Hindlimb muscle (tissue), 1 donor: ENCODE results near the gene IL17RA. TPM values are rescaled to one million over a fixed set of nuclear protein-coding genes. Genes with fewer than 3 reads are reported as not detected.
A peak's percentile ranks its signal among the peaks of the same experiment; 100 is the strongest.
"Not testable (repeated sequence)": the region's sequence is repeated elsewhere in the genome, so short reads cannot be mapped to it uniquely, and the experiment has no call there.

Experiments
- DNase-seq: peaks from one replicate; pipeline ENCODE4 v3.0.0-alpha.2; 2013
- polyA plus RNA-seq: library from polyadenylated mRNA; unstranded; fragments of 120-200 nt; gene quantifications from one replicate; pipeline ENCODE4 v1.2.1, GENCODE V29; 2013; ENCODE audit not compliant: insufficient read length

IL17RA gene
- polyA plus RNA-seq, 1 donor: 4.6 TPM

DNA sequence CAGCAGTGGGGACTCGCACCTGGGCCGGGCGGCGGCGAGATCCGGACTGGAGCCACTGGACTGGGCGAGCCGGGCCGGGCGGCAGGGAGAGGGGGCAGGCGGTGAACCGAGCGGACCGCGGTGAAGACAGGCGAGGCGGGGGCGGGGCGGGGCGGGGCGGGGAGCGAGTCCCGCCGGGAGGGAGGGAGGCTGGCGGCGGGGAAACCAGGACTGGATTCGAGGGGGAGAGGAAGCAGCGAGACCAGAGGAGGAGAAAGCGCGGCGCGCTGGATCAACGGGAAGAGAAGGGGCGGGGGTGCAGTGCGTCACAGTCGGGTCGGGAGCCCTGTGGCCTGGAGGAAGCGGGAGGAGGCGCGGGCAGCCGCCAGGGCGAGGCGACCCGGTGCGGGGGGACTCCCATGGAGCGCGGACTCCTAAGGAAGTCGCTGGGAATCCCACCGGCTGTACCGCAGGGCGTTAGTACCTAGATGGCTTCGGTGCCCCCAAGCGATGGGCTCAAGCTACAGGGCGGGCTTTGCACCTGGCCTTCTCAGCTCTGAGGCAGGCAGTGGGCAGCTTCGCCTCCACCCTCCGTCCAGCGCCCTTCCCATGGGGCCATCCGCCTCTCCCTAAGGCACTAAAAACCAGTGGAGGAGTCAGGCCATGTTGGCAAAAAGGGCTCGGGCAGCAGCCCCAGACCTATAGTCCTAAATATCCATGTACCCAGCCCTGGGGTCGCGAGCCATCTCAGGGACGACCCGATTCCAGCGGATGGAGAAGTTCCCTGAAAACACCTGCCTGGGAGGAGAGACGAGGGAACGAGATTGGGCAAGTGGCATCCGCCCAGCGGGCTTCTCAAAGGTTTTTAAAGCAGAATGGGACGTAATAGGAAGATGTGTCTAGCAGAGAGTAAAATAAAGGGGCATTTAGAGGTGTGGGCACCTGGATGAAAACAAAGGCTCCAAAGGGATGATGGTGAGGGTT lies 36.7 kb downstream of the IL17RA start, which contains the start of gene TMEM121B:
TMEM121B (minus strand) TSS at position 128 of the 963 bp plus-strand sequence. CDS start 233 bp downstream, outside the sequence.
- DNase-seq: peak; percentile 61

DNA sequence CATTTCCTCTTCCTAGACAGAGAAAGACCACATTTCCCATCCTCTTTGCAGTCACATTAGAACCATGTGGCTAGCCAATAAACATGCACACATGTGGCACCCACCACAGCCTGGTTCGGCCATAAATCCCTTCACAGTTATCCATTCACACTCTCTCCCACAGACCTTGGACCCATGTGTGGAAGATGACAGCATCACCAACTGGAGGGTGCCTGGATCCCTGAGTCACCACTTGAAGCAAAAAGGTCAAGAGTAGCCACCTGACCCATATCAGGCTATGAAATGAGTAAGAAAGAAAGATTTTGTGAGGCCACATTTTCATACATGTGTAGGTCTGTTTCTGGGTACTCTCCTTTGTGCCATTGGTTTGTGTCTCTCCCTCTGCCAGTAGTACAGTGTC lies 45.4 kb downstream of the IL17RA start:
- no peak for DNase-seq

DNA sequence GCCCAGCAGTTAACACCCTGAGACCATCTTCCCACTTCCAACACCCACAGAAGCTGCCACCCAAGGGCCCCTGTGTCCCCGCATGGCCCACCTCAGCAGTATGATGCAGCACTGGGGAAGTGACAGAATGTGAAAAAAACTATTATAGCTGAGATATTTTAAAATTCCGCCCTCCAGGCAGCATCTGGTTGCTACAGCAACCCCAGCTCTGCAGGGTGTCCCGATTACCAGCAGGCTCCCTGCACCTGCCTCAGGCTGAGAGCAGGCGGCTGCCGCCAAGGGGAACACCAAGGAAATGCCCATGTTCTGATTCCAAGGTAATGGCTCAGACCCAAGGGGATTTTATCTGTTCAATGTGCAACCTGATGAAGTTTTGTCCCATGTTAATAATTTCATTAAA lies 46.9 kb downstream of the IL17RA start:
- no peak for DNase-seq

DNA sequence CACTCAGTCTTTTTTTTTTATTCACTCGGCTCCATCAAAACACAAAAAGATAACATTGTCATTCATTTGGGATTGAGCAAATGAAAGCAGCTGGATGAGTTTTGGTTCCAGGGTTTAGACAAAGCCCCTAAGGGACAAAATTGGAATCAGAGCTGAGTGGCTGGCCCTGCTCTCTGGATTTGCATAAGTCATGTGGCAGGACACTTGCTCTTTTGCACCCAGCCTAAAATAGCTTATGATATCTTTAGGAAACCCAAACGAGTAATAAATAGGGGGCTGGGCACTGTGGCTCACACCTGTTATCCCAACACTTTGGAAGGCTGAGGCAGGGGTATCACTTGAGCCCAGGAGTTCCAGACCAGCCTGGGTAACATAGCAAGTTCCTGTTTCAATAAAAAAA lies 47.3 kb downstream of the IL17RA start:
- no peak for DNase-seq

DNA sequence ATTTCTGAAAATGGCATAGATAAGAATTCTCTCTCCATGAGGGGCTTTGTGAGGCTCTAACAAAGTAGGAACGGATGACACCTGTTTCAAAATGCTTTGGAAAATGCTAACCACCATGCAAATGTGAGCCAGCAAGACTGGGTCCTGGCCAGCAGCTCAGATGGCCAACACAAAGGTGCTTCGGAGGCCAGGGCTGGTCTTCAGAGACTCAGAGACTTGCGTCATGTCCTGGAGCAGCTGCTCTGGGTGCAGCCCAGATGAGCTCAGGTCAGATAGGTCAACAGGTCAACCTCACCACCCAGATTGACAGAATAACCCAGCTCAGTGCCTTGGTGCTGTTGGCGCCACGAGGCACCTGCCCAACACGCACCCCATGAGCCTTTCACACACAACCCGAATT lies 48.3 kb downstream of the IL17RA start:
- no peak for DNase-seq

DNA sequence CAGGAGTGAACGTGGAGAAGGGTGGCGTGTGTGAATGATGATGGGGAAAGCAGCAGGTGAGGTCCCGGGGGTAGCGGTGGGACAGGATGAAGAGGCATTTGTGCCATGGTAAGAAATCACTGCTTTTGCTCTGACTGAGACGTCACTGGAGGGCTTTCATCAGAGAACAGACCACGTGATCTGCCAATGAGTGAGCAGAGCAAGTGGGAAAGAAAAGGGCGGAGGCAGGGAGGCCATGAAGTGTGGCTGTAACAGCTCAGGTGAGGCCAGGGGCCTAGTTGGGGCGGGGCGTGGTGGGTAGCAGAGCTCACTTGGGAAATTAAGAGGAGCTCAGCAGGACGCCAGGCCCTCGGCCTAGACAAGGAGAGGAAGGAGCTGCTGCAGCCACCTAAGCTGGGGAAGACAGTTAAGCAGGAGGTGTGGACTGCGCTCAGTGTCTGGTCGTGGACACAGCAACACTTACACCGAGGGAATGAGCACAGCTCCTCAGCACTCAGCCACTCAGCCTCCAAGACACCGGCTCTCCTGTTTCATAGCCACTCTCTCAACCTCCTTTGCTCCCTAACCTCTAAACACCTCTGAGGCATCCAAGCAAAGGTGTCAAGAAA lies 50.5 kb downstream of the IL17RA start:
- no peak for DNase-seq

DNA sequence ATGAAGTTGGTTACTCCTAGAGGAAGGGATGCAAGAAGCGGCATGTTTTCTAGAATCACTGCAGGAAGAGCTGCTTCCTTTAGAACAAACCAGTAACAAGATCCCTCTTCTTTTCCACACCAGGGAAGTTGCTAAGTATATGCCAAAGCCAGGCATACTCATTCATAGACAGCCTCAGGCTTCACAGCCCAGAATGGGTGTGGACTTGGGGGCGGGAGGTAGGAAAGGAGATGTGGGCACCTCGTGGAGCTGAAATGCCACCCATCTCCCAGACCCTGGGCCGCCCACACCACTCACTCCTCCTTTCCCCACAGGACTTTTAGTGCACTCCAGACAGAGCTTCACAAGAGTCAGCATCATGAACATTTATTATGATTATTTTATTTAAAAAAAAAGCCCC lies 52.4 kb downstream of the IL17RA start:
- DNase-seq: no peak

DNA sequence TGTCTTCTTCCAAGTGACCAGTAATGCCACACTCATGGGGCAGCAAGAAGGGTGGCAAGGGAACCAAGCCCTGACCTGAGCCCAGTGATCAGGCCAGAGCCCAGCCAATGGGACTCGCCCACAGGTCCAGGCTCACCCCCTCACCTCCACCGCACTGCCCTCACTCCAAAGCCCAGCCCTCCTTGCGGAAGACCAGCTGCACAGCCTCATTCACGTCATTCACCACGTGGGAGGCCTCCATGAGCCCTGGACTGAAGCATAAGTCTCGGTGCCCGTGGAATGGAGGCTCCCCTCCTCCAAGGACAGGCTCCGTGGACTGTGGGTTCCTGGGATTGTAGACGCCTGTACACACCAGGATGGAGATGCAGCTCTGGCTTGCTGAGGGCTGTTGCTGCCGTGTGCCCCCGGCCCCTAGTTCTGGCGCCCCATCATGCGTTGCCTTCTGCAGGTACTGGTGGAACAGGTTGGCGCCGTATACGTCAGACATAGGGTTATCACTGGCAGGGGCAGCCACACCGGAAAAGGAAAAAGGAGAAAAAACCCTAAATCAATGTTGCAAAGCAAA lies 53.1 kb downstream of the IL17RA start:
- no peak for DNase-seq

DNA sequence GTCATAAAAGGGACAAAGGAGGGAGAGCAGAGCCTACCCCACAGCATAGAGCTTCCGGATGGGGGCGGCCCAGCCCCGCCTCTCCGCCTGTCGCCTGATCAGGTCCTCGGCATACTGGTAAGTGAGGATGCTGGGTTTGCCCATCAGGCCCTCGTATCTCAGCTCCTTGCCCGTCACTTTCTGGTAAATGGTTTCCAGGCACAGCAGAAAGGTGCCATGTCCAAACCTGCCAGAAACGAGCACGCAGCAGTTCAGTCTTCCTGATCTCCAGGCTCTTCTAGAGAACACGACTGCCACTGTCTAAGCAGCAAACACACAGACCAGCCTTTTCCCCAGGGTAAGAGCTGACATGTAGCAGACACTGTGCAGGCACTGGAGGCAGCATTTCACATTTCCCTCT lies 53.7 kb downstream of the IL17RA start:
- DNase-seq: no peak

DNA sequence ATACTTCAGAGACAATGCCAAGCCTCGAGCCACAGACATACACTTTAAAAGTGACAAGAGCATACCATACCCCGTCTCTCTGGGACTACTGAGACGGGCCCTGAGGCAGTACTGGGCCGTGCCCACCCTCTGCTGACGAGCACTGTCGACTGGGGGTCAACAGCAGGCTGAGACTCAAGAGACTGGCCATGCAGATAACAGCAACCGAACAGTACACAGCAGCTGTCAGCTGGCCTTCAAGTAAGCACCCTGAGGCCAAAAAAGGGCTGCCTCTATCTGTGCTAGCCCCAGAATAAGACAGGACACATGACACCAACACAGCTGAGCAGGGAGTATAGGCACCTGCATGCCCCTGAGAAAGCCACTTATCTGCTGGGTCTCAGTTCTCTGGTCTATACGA lies 55.2 kb downstream of the IL17RA start:
- DNase-seq: no peak

DNA sequence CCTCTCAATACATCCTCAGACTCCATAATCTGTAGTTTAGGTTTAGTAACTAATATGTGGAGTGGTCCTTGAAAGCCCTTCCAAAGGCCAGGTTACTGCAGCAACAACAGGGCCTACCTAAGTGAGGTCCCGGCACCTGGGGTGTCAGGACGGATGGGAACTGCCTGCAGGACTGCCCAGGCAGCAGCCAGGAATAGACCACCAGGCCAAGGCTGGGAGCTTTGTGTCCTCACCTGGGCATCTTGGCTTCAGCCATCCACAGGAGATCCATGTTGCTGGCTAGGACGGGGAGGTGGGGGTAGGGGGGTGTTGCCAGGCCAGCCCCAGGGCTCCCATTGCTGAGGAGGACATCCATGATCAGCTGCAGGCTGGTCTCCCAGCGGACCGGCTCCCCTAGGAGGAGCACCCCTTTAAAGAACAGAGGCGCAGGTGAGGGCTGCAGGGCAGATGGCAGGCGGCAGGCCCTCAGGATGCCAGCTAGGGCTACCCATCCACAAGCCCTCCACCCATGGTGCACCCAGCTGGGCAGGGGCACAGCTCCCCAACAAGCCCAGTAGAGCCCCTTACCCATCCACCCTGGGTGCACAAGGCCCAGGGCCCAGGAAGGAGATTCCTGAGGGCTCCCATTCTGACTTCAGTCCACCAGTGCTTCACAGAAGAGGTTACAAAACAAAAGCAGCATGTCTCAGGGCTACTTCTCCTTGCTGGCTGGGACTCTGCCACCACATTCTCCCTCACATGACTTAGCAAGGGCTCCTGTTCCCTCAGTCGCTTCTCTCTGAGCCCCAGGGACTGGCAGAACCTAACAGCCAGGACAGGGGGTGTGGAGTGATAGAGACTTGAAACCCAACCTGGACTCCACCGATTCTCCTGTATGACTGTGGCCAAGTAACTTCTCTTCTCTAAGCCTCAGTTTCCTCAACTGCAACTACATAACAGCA lies 56.3 kb downstream of the IL17RA start:
- DNase-seq: no peak

DNA sequence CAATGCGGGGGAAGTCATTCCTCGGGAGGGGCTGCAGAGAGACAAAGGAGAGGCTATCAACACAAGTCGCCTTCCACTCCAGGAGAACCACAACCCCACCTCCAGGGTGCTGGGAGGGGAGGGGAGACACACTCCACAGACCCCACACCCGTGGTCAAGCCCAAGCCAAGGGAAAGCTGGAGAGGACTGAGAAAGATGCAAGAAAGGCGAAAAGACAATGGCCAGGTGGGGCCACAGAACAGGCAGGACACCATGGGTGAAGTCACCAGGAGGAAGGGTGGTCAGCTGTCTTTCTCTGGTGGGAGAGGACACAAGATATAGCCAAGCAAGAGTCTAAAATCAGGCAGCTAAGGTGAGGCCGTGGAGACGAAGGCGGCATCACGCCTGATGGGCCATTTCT lies 58.3 kb downstream of the IL17RA start:
- no peak for DNase-seq

DNA sequence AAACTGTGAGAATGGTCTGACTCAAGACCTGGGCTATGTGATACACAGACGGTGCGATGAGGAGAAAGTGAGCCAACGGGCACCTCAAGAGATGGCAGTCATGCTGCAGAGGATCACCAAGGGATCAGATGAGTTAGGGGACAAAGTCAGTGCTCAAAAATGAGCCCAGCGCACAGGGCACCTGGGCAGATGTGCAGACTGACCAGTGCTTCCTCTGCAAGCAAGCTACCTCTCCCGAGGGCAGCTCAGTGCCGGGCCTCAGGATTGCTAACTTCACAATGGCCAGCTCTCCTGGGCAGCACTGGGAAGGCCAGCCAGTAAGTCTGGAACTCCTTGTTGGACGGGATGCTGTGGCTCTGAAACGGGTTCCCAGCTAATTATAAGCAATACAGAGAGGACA lies 59.0 kb downstream of the IL17RA start:
- DNase-seq: no peak

DNA sequence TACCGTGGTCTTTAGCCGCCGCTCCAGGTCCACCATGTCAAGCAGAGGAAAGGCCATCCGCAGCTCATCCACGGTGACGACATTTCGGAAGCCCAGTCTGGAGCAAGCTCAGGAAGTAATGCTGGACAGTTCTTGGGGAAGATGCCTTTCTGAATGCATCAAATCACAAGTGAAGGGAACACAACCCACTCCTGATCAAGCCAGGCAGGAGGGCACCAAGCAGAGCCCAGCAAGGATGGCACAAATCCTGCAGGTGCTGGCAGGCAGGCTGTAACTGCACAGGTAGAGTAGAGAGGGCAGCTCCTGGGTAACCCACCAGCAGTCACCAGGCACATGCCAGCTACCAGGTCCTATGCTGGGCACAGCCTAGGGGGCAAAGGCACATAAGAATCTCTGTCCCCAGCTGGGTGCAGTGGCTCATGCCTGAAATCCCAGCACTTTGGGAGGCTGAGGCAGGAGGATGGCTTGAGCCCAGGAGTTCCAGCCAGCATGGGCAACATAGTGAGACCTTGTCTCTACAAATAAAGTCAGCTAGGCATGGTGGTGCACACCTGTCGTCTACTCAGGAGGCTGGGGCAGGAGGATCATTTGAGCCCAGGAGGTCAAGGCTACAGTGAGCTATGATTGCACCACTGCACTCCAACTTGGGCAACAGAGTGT lies 60.4 kb downstream of the IL17RA start:
- DNase-seq: no peak

DNA sequence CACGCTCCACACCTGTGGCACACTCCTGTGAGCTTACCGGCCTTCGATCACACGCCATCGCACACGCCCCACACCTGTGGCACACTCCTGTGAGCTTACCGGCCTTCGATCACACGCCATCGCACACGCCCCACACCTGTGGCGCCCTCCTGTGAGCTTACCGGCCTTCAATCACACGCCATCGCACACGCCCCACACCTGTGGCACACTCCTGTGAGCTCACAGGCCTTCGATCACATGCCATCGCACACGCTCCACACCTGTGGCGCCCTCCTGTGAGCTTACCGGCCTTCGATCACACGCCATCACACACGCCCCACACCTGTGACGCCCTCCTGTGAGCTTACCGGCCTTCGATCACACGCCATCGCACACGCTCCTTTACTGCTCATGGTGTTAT lies 62.7 kb downstream of the IL17RA start:
- DNase-seq: not testable (repeated sequence)

DNA sequence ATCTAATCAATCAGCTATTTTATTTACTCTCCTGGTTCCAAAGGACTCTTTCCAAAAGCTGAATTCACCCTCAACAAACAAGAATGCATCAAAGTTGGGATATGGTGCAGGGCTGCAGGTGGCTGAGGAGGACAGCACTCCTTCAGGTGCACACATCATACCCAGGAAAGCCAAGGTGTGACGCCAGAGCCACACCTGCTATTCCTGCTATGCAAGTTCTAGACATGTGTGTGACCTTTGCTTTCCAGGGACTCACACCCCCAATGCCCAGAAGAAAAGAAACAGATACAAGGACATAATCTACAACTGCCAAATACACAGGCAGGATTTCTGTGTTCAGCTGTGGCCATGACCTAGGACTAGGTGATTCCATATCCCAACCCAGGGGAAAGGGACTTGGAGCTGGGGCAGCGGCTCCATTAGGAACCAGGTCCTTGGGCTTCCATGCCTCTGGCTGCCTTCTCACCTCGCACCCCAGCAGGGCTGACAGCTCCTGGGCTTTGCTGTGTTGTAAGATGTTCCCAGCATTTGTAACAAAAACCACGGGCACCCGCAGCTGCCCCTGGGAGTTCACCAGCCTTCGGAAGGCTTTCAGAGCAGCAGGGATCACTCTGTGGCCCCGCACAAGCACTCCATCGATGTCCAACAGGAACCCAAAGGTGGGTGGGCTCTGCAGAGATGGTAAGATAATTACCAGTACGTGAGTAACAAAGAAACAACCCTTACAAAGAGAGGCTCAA lies 64.4 kb downstream of the IL17RA start:
- DNase-seq: no peak

DNA sequence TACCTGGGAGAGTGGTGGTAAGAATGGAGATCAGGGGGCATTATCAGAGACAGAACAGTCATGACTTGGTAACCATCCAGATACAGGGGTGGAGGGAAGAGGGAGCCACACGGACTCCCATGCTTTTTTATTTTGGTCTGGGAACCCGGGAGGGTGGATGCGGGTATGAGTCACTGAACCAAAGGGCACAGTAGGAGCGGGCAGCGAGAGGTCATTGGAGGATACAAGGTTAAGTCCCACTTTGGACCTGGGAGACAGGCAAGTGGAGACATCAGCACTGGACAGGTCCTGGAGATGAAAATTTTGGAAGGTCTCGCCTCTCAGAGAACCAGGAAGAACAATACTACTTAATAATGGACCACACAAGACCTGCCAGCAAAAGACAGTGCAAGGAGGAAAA lies 67.5 kb downstream of the IL17RA start:
- DNase-seq: no peak

DNA sequence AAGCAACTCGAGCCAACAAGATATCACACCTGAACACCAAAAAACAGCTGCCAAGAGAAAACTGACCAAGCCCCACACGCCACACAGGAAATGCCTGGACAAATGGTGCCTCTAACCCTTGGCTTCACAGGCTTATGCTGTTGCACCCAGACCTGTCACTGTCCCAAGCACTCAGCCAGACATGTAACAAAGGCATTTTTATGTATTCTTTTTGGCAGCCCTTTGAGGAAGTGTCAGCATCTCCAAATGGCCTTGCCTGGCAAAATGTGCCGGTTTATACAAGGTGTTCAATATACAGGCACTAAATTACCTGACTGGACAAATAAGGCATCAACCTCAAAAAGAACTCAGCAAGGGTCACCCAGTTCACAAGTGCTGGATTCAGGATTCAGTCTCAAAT lies 68.2 kb downstream of the IL17RA start:
- DNase-seq: no peak

DNA sequence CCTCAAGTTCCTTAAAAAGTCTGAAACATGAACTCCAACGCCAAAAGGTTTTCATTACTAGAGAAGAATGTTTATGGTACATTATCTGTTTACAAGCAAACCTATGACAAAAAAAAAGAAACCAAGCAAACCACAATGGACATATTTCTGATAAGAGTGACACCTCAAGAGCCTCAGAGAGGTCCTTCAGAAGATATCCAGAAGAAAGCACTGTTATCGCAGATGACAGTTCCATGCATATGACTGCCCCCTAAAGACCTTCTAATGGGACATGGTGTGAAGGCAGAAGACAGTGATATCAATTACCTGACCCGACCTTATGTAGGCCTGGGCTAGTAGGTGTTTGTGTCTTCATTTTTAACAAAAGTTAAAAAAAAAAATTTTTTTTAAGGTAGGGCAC lies 71.1 kb downstream of the IL17RA start:
- no peak for DNase-seq

DNA sequence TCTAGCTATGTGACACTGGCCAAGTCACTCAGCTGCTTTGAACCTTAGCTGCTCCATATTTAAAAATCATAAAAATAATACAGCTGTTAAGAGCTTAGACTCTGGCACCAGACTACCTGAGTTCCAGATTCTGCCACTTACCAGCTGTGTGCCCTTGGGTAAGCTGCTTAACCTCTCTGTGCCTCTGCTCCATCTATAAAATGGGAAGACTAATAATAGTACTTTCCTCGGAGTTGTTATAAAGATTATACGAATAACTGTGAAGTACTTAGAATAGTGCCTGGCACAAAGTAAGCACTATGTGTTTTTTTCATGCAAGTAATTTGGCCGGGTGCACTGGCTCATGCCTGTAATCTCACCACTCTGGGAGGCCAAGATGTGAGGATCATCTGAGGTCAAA lies 72.9 kb downstream of the IL17RA start:
- DNase-seq: no peak

DNA sequence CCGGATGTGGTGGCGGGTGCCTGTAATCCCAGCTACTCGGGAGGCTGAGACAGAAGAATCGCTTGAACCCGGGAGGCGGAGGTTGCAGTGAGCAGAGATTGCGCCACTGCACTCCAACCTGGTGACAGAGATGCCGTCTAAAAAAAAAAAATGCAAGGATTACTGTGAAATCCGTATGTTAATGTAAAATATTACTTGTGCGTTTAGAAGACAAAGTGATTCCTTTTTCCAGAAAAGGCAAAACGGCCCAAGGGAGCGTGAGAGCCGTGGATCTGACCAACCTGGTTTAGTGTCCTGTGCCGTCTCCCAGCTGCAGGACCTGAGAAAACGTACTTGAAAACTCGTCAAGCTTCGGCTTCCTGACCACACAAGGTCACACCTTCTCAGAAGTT lies 73.4 kb downstream of the IL17RA start:
- DNase-seq: no peak
